K562 (cell line): ENCODE measurements around the gene ITPR3. TPM values are rescaled to one million over a fixed set of nuclear protein-coding genes. Genes with fewer than 3 reads are reported as not detected.

Experiments used
- ETS1 ChIP-seq: conservative IDR thresholded peaks from 2 replicates; pipeline ENCODE4 v1.6.1; 2011; ENCODE audit warnings: low read depth, mild to moderate bottlenecking, low read length; ENCODE audit not compliant: control insufficient read depth
- JUND ChIP-seq, 2 experiments: IDR thresholded peaks; 2 replicates in 1 of 2; 3 replicates in 1 of 2; pipeline ENCODE4 v1.6.1; 2011; ENCODE audit warnings: borderline replicate concordance in 2 of 2, low read depth in 2 of 2, low read length in 2 of 2, improper control_type of control experiment in 1 of 2, missing biosample characterization in 1 of 2, missing genetic modification characterization in 1 of 2, missing genetic modification reagents in 1 of 2
- MTA1 ChIP-seq: fragments of 450-650 bp; IDR thresholded peaks from 2 replicates; pipeline ENCODE4 v1.6.1; 2017; ENCODE audit warnings: borderline replicate concordance
- ZNF408 ChIP-seq: fragments of 250-450 bp; sonication (Bioruptor Pico); IDR thresholded peaks from 2 replicates; pipeline ENCODE4 v1.4.0; 2020; ENCODE audit warnings: low read depth, mild to moderate bottlenecking, moderate library complexity
- ZNF764 ChIP-seq: fragments of 250-450 bp; sonication (Bioruptor Pico); IDR thresholded peaks from 2 replicates; pipeline ENCODE4 v1.4.0; 2020; ENCODE audit warnings: low read depth, mild to moderate bottlenecking, moderate library complexity
- polyA plus RNA-seq, 8 experiments: library from polyadenylated mRNA; depleted of rRNA in 4 of 8; stranded (reverse) in 5 of 8; unstranded in 3 of 8; fragments of >200 nt; fragmentation: Nextera tagmentation in 2 of 8; fragmentation: Illumina TruSeq in 1 of 8; extraction: Ambion mirVana in 2 of 8; extraction: Trizol in 1 of 8; gene quantifications; 2 replicates each; pipeline versions ENCODE4 v1.2.1 to v1.2.3, GENCODE V29; 2011 to 2014; ENCODE audit warnings: inconsistent platforms in 1 of 8, missing spikeins in 1 of 8
- total RNA-seq, 7 experiments: library from RNA; depleted of rRNA in 6 of 7; stranded (reverse); fragments of >200 nt in 6 of 7; fragmentation: Illumina TruSeq in 2 of 7; extraction: Trizol in 2 of 7; gene quantifications; 2 replicates each; pipeline versions ENCODE4 v1.2.1 to v1.2.3, GENCODE V29; 2011 to 2021; ENCODE audit warnings: low replicate concordance in 1 of 7
- TF ChIP-seq, protein P1 (sequence below), 2 experiments: IDR thresholded peaks in 1 of 2; conservative IDR thresholded peaks in 1 of 2; 2 replicates each; pipeline ENCODE4 v1.6.1; 2016; ENCODE audit warnings: low read depth in 2 of 2, mild to moderate bottlenecking in 1 of 2, missing compliant biosample characterization in 1 of 2, missing genetic modification characterization in 1 of 2, moderate library complexity in 1 of 2
- TF ChIP-seq, protein P2 (sequence below): fragments of 450-650 bp; conservative IDR thresholded peaks from 2 replicates; pipeline ENCODE4 v1.6.1; 2016; ENCODE audit warnings: missing genetic modification characterization, low read depth, mild to moderate bottlenecking, control low read depth, missing compliant biosample characterization
- TF ChIP-seq, protein P3 (sequence below): fragments of 450-650 bp; IDR thresholded peaks from 2 replicates; pipeline ENCODE4 v1.6.1; 2016
- TF ChIP-seq, protein P4 (sequence below), 2 experiments: IDR thresholded peaks; 2 replicates each; pipeline ENCODE4 v1.6.1; 2011; ENCODE audit warnings: borderline replicate concordance in 1 of 2, control low read depth in 1 of 2, low read depth in 1 of 2, low read length in 1 of 2, mild to moderate bottlenecking in 1 of 2, mixed read lengths in 1 of 2, moderate library complexity in 1 of 2; ENCODE audit not compliant: insufficient read depth in 1 of 2, insufficient read length in 1 of 2, poor library complexity in 1 of 2, severe bottlenecking in 1 of 2; ENCODE audit errors: extremely low read depth in 1 of 2

The ITPR3 gene
- total and polyA plus RNA-seq, 9 of the 15 experiments (the other 6 are each of a cell fraction or from before 2014, with no cell fraction given) = 0.39 to 35.7 (median 13.2) TPM

GRCh38 chr6:33579828-33580714 is 41.1 kb upstream of the ITPR3 start, which contains the start of gene BAK1 (continued):
- TF ChIP-seq, protein P1, sequence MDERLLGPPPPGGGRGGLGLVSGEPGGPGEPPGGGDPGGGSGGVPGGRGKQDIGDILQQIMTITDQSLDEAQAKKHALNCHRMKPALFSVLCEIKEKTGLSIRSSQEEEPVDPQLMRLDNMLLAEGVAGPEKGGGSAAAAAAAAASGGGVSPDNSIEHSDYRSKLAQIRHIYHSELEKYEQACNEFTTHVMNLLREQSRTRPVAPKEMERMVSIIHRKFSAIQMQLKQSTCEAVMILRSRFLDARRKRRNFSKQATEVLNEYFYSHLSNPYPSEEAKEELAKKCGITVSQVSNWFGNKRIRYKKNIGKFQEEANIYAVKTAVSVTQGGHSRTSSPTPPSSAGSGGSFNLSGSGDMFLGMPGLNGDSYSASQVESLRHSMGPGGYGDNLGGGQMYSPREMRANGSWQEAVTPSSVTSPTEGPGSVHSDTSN (CRISPR knock-in tag; IDR thresholded peaks at IDR 0.05; ENCODE audit: low read depth) = no peak
- TF ChIP-seq, protein P1 (tag; conservative IDR thresholded peaks at IDR 0.05; ENCODE audit: low read depth) = no peak
- TF ChIP-seq, protein P2, sequence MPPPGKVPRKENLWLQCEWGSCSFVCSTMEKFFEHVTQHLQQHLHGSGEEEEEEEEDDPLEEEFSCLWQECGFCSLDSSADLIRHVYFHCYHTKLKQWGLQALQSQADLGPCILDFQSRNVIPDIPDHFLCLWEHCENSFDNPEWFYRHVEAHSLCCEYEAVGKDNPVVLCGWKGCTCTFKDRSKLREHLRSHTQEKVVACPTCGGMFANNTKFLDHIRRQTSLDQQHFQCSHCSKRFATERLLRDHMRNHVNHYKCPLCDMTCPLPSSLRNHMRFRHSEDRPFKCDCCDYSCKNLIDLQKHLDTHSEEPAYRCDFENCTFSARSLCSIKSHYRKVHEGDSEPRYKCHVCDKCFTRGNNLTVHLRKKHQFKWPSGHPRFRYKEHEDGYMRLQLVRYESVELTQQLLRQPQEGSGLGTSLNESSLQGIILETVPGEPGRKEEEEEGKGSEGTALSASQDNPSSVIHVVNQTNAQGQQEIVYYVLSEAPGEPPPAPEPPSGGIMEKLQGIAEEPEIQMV (tag) = no peak
- TF ChIP-seq, protein P3, sequence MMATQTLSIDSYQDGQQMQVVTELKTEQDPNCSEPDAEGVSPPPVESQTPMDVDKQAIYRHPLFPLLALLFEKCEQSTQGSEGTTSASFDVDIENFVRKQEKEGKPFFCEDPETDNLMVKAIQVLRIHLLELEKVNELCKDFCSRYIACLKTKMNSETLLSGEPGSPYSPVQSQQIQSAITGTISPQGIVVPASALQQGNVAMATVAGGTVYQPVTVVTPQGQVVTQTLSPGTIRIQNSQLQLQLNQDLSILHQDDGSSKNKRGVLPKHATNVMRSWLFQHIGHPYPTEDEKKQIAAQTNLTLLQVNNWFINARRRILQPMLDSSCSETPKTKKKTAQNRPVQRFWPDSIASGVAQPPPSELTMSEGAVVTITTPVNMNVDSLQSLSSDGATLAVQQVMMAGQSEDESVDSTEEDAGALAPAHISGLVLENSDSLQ = peak; percentile 80
- TF ChIP-seq JUND (IDR thresholded peaks at IDR 0.05; ENCODE audit: borderline replicate concordance, low read depth, low read length) = peak; percentile 46
- no peak; the same call in 2 of the 3 replicates for TF ChIP-seq JUND (tag; IDR thresholded peaks at IDR 0.05; ENCODE audit: borderline replicate concordance, low read depth, low read length)
- TF ChIP-seq ZNF408 (CRISPR knock-in tag) = no peak
- TF ChIP-seq, protein P4, sequence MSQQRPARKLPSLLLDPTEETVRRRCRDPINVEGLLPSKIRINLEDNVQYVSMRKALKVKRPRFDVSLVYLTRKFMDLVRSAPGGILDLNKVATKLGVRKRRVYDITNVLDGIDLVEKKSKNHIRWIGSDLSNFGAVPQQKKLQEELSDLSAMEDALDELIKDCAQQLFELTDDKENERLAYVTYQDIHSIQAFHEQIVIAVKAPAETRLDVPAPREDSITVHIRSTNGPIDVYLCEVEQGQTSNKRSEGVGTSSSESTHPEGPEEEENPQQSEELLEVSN (IDR thresholded peaks at IDR 0.05; ENCODE audit: borderline replicate concordance in 1 of 2, extremely low read depth in 1 of 2, insufficient read depth in 1 of 2, insufficient read length in 1 of 2, low read depth in 1 of 2, low read length in 1 of 2, poor library complexity in 1 of 2, severe bottlenecking in 1 of 2) = peak in 1 of 2 experiments; percentile 53
- peak; percentile 15; the same call in 1 of the 2 replicates for TF ChIP-seq MTA1
- TF ChIP-seq ETS1 = peak; percentile 37; the same call in 1 of the 2 replicates
- no peak for TF ChIP-seq ZNF764 (CRISPR knock-in tag)
